ENCODE measurements around the gene MYO1B.

DNA sequence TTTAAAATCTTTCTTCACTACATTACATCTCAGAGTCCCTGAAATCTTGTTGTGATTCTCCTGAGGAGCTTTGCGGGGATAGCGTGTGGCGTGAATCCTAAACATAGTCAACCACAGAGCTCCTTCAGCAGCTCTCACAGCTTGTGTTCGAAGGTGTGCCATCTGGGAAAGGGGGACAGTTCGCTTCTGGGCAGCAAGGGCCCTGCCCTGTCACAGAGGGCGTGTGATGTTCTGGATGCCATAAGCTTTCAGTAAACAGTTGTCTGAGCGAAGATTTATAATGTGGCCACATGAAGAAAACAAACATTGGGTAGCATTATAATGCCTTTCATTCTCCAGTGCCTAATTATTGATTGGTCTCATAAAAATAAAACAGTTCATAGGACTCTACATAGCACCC is 172.5 kb downstream of the MYO1B start:
- TF ChIP-seq, protein P1, sequence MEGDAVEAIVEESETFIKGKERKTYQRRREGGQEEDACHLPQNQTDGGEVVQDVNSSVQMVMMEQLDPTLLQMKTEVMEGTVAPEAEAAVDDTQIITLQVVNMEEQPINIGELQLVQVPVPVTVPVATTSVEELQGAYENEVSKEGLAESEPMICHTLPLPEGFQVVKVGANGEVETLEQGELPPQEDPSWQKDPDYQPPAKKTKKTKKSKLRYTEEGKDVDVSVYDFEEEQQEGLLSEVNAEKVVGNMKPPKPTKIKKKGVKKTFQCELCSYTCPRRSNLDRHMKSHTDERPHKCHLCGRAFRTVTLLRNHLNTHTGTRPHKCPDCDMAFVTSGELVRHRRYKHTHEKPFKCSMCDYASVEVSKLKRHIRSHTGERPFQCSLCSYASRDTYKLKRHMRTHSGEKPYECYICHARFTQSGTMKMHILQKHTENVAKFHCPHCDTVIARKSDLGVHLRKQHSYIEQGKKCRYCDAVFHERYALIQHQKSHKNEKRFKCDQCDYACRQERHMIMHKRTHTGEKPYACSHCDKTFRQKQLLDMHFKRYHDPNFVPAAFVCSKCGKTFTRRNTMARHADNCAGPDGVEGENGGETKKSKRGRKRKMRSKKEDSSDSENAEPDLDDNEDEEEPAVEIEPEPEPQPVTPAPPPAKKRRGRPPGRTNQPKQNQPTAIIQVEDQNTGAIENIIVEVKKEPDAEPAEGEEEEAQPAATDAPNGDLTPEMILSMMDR (conservative IDR thresholded peaks at IDR 0.05; ENCODE audit: low read length): no peak
- TF ChIP-seq EZH2phosphoT487 (IDR thresholded peaks at IDR 0.05; ENCODE audit: borderline replicate concordance): no peak

Measured in Loucy (cell line).